Osteoblast (primary cell): ENCODE measurements around the gene RPS6KA2. TPM values are rescaled to one million over a fixed set of nuclear protein-coding genes. Genes with fewer than 3 reads are reported as not detected.

Source experiments
- DNase-seq: peaks from one replicate; pipeline ENCODE4 v3.0.0; 2011; ENCODE audit warnings: low spot score, mixed read lengths; ENCODE audit not compliant: insufficient read length; ENCODE audit errors: missing footprints
- H2AFZ ChIP-seq: 2 replicates; pipeline ENCODE4 v1.6.0; 2011; ENCODE audit warnings: mild to moderate bottlenecking, low read length
- H3K27ac ChIP-seq: 2 replicates; pipeline ENCODE4 v1.5.1; 2011; ENCODE audit warnings: mild to moderate bottlenecking, low read depth, low read length, moderate library complexity
- H3K27me3 ChIP-seq: 2 replicates; pipeline ENCODE4 v1.6.0; 2012; ENCODE audit warnings: mild to moderate bottlenecking, control low read depth, inconsistent platforms, low read length, moderate library complexity; ENCODE audit not compliant: insufficient read depth
- H3K36me3 ChIP-seq: 2 replicates; pipeline ENCODE4 v1.5.1; 2011; ENCODE audit warnings: mild to moderate bottlenecking, low read length, control low read depth, moderate library complexity; ENCODE audit not compliant: insufficient read depth
- H3K4me1 ChIP-seq: 2 replicates; pipeline ENCODE4 v1.5.1; 2011; ENCODE audit warnings: mild to moderate bottlenecking, low read length, control low read depth, moderate library complexity; ENCODE audit not compliant: insufficient read depth
- H3K4me2 ChIP-seq: 2 replicates; pipeline ENCODE4 v1.6.0; 2011; ENCODE audit warnings: mild to moderate bottlenecking, low read length; ENCODE audit not compliant: insufficient read depth
- H3K4me3 ChIP-seq: fragments of 200-600 bp; sonication (generic); 3 replicates; pipeline ENCODE4 v1.5.1; 2012; ENCODE audit warnings: mild to moderate bottlenecking, low read length, inconsistent platforms; ENCODE audit not compliant: insufficient read depth
- H3K79me2 ChIP-seq: 2 replicates; pipeline ENCODE4 v1.6.0; 2012; ENCODE audit warnings: mild to moderate bottlenecking, low read length, control low read depth, inconsistent platforms; ENCODE audit not compliant: insufficient read depth
- H3K9me3 ChIP-seq: 2 replicates; pipeline ENCODE4 v1.5.1; 2011; ENCODE audit warnings: low read depth, low read length, control low read depth
- H4K20me1 ChIP-seq: 2 replicates; pipeline ENCODE4 v1.6.0; 2012; ENCODE audit warnings: mild to moderate bottlenecking, low read length, control low read depth; ENCODE audit not compliant: insufficient read depth
- CTCF ChIP-seq: IDR thresholded peaks from 2 replicates; pipeline ENCODE4 v1.5.1; 2011; ENCODE audit warnings: mild to moderate bottlenecking, low read depth, low read length, moderate library complexity; ENCODE audit errors: extremely low read depth
- small RNA-seq: library from RNA; depleted of rRNA; stranded (forward); fragments of <200 nt; gene quantifications from one replicate; pipeline ENCODE3, GENCODE V24; 2012
- total RNA-seq: library from RNA; depleted of rRNA; stranded (reverse); fragments of >200 nt; gene quantifications from 2 replicates; pipeline ENCODE4 v1.2.3, GENCODE V29; 2012

RPS6KA2 gene
- total RNA-seq, 1 donor, result 113 TPM

- Histone ChIP-seq H3K27me3 (no peaks in the 10 kb centered on the region), H3K4me3 (no peak overlapping the region), H4K20me1 (no peaks in the 10 kb centered on the region), H3K4me1 (peaks cover 26% of the 10 kb centered on the region), H3K27ac (no peak overlapping the region), H3K36me3 (no peaks in the 10 kb centered on the region), H3K4me2 (no peak overlapping the region), H3K9me3 (no peaks in the 10 kb centered on the region), H3K79me2 (no peaks in the 10 kb centered on the region), H2AFZ (no peak overlapping the region)
- no peak for DNase-seq
- TF ChIP-seq CTCF, result no peak
These were observed 266.0 kb downstream of the RPS6KA2 start for GRCh38 chr6:166361077-166361429.

DNA sequence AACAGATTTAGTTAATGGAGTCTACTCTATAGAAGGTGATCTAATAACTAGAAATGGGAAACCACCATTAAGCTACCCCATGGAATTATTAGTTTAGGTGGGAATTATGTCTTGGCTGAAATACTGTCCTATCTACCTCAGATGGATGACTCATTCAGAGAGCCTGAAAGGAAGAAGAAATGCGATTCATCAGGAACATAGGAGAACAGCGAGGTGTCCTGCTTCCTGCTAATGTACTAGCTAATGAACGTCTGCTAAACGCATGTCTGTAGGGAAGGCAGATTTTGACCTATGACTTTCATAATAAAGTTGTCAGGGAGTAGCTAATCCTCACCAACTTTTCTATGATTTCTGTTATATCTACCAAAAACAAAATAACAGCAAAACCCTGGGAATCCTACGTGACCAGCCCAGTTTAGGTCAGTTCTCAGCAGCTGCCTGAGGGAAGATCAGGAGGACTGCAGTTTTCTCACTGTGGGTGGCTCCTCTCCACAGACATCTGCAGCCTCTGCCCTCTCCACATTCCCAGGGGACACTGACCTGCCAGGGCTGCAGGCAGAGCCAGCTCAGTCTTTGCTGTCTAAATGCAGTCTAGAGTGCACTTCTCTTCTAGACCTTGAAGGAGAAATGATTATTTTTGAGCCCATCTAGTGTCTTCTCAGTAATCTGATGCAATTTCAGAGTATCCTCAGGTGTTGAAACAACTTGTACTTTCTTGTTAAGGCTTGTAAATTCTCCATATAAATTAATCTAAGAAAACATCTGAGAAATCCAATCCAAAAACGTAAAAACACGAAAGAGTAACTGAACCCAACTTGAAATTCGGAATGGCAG lies 266.6 kb downstream of the RPS6KA2 start:
- H3K27ac ChIP-seq, result no peak overlapping the region

More for the DNA sequence above, 266.6 kb downstream of the RPS6KA2 start:
- TF ChIP-seq CTCF, result no peak
- Histone ChIP-seq H3K36me3 (no peaks in the 10 kb centered on the region), H3K4me1 (peaks cover 20% of the 10 kb centered on the region), H3K79me2 (no peaks in the 10 kb centered on the region), H3K4me2 (no peak overlapping the region), H3K9me3 (no peaks in the 10 kb centered on the region), H2AFZ (no peak overlapping the region), H3K27me3 (peaks cover 2% of the 10 kb centered on the region), H3K4me3 (no peak overlapping the region), H4K20me1 (no peaks in the 10 kb centered on the region)
- peak; percentile 81 for DNase-seq

Small RNA genes lying within 50 kb of the gene (small RNA-seq; reads per million reads assigned to genes)
- not detected for gene MIR1913

Other genes with a start within 250 kb of the RPS6KA2 start
- 23.5 and 29.5 TPM in 2 replicates for gene MPC1, start 244.3 kb downstream of the RPS6KA2 start, total RNA-seq
- gene RAMACL, start 40.6 kb downstream of the RPS6KA2 start, total RNA-seq, result 3.3 and 4.1 TPM in 2 replicates